K562 (cell line): ENCODE data around the gene P4HB.

Source experiments
- CBX3 ChIP-seq, 2 experiments: IDR thresholded peaks; 1 replicate in 1 of 2; 2 replicates in 1 of 2; pipeline ENCODE4 v1.6.1; 2012; ENCODE audit warnings: inconsistent platforms in 2 of 2, low read length in 2 of 2, borderline replicate concordance in 1 of 2, control low read depth in 1 of 2
- CBX5 ChIP-seq: IDR thresholded peaks from 2 replicates; pipeline ENCODE4 v1.6.1; 2014; ENCODE audit warnings: low read depth, borderline replicate concordance
- KDM4B ChIP-seq, 2 experiments: fragments of 450-650 bp in 1 of 2; sonication (generic) in 1 of 2; IDR thresholded peaks; 2 replicates each; pipeline ENCODE4 v1.6.1; 2016 to 2017; ENCODE audit warnings: borderline replicate concordance in 2 of 2, antibody characterized with exemption in 1 of 2, low read depth in 1 of 2, mild to moderate bottlenecking in 1 of 2
- POU5F1 ChIP-seq: fragments of 150-350 bp; IDR thresholded peaks from 2 replicates; pipeline ENCODE4 v1.6.1; 2014; ENCODE audit warnings: borderline replicate concordance, low read length, low read depth, mild to moderate bottlenecking; ENCODE audit not compliant: partially characterized antibody
- RCOR1 ChIP-seq, 2 experiments: IDR thresholded peaks; 2 replicates each; pipeline ENCODE4 v1.6.1; 2012; ENCODE audit warnings: low read depth in 2 of 2, low read length in 2 of 2, borderline replicate concordance in 1 of 2, improper control_type of control experiment in 1 of 2
- SP1 ChIP-seq: sonication (generic); formaldehyde crosslinking; IDR thresholded peaks from 2 replicates; pipeline ENCODE4 v1.8.1; 2022; ENCODE audit warnings: mild to moderate bottlenecking, missing genetic modification reagents
- TRIM28 ChIP-seq: fragments of 450-650 bp; IDR thresholded peaks from 2 replicates; pipeline ENCODE4 v1.6.1; 2017
- TF ChIP-seq, protein P1 (sequence below), 3 experiments: IDR thresholded peaks in 2 of 3; conservative IDR thresholded peaks in 1 of 3; 2 replicates each; pipeline ENCODE4 v1.5.1; 2011 to 2012; ENCODE audit warnings: low read length in 3 of 3, mild to moderate bottlenecking in 3 of 3, control low read depth in 2 of 3, improper control_type of control experiment in 1 of 3, inconsistent platforms in 1 of 3, low read depth in 1 of 3, mixed read lengths in 1 of 3, moderate library complexity in 1 of 3; ENCODE audit not compliant: insufficient read depth in 2 of 3
- TF ChIP-seq, protein P2 (sequence below): fragments of 250-450 bp; sonication (Bioruptor Pico); IDR thresholded peaks from 2 replicates; pipeline ENCODE4 v1.8.0; 2021; ENCODE audit warnings: moderate library complexity, mild to moderate bottlenecking, inconsistent platforms

DNA sequence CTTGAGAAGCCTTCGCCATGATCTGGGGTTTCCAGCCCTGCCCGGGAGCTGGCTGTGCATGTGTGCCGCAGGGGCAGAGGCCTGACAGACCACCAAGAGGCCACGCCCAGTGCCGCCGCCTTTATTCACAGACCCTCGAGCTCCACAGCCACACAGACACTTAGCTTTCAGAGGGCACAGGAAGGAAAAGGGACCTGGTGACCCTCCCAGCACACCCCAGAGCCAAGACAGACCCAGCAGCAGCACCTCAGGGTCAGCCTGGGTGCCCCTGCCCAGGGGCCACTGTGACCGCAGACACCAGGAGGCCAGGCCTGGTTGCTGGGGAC, 38.1 kb downstream of the P4HB start:
- TF ChIP-seq POU5F1 (no peak), SP1 (CRISPR knock-in tag) (no peak), CBX3 (IDR thresholded peaks at IDR 0.05; ENCODE audit: borderline replicate concordance in 1 of 2, low read length in 2 of 2) (no peak), KDM4B (IDR thresholded peaks at IDR 0.05; ENCODE audit: borderline replicate concordance in 2 of 2, low read depth in 1 of 2) (no peak), CBX5 (no peak), TRIM28 (no peak), RCOR1 (IDR thresholded peaks at IDR 0.05; ENCODE audit: borderline replicate concordance in 1 of 2, low read depth in 2 of 2, low read length in 2 of 2) (no peak)
- TF ChIP-seq, protein P1, sequence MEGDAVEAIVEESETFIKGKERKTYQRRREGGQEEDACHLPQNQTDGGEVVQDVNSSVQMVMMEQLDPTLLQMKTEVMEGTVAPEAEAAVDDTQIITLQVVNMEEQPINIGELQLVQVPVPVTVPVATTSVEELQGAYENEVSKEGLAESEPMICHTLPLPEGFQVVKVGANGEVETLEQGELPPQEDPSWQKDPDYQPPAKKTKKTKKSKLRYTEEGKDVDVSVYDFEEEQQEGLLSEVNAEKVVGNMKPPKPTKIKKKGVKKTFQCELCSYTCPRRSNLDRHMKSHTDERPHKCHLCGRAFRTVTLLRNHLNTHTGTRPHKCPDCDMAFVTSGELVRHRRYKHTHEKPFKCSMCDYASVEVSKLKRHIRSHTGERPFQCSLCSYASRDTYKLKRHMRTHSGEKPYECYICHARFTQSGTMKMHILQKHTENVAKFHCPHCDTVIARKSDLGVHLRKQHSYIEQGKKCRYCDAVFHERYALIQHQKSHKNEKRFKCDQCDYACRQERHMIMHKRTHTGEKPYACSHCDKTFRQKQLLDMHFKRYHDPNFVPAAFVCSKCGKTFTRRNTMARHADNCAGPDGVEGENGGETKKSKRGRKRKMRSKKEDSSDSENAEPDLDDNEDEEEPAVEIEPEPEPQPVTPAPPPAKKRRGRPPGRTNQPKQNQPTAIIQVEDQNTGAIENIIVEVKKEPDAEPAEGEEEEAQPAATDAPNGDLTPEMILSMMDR (IDR thresholded peaks at IDR 0.05 in 2 of 3, conservative IDR thresholded peaks at IDR 0.05 in 1 of 3; ENCODE audit: insufficient read depth in 2 of 3, low read depth in 1 of 3, low read length in 3 of 3), result no peak
- TF ChIP-seq, protein P2, sequence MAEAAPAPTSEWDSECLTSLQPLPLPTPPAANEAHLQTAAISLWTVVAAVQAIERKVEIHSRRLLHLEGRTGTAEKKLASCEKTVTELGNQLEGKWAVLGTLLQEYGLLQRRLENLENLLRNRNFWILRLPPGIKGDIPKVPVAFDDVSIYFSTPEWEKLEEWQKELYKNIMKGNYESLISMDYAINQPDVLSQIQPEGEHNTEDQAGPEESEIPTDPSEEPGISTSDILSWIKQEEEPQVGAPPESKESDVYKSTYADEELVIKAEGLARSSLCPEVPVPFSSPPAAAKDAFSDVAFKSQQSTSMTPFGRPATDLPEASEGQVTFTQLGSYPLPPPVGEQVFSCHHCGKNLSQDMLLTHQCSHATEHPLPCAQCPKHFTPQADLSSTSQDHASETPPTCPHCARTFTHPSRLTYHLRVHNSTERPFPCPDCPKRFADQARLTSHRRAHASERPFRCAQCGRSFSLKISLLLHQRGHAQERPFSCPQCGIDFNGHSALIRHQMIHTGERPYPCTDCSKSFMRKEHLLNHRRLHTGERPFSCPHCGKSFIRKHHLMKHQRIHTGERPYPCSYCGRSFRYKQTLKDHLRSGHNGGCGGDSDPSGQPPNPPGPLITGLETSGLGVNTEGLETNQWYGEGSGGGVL (CRISPR knock-in tag), result no peak
